Endothelial cell of umbilical vein (primary cell): ENCODE data around the gene PALD1. TPM values are rescaled to one million over a fixed set of nuclear protein-coding genes. Genes with fewer than 3 reads are reported as not detected.

Experiments used
- BruUV-seq: library from RNA; stranded (reverse); fragments of 400-500 nt; replicated peaks from 2 replicates; lab custom pipeline; 2021; lab: Mats Ljungman, UMichigan
- CTCF ChIA-PET: fragments of 300-600, 350-600 bp; sonication (Branson Sonifier 250); formaldehyde crosslinking; loops from one replicate; lab custom pipeline; 2021; ENCODE audit warnings: antibody characterized with exemption, inconsistent platforms; lab: Charles Lee
- POLR2A ChIA-PET: fragments of 300-600, 350-600 bp; sonication (Branson Sonifier 250); formaldehyde crosslinking; loops from one replicate; lab custom pipeline; 2021; ENCODE audit warnings: antibody characterized with exemption, inconsistent platforms; lab: Charles Lee
- DNase-seq: peaks from one replicate; pipeline ENCODE4 v3.0.0-alpha.2; 2011; ENCODE audit warnings: low read depth, low spot score
- FAIRE-seq: peaks from 2 replicates; lab custom pipeline; 2011; peaks lifted over from hg19 to GRCh38; lab: Jason Lieb, UNC
- H2AFZ ChIP-seq: 2 replicates; pipeline ENCODE4 v1.6.0; 2012; ENCODE audit warnings: low read depth, low read length, control low read depth, inconsistent platforms
- H3K27ac ChIP-seq: 2 replicates; pipeline ENCODE4 v1.5.1; 2011; ENCODE audit warnings: low read depth, mild to moderate bottlenecking, control low read depth, low read length, moderate library complexity; ENCODE audit not compliant: insufficient read depth
- H3K27me3 ChIP-seq, 2 experiments: 2 replicates each; pipeline versions ENCODE4 v1.6.0 to v1.6.1; 2011; ENCODE audit warnings: low read length in 2 of 2, mixed read lengths in 1 of 2; ENCODE audit not compliant: control insufficient read depth in 2 of 2, insufficient read depth in 2 of 2
- H3K36me3 ChIP-seq, 2 experiments: 2 replicates in 1 of 2; 3 replicates in 1 of 2; pipeline ENCODE4 v1.5.1; 2011; ENCODE audit warnings: low read length in 2 of 2, mild to moderate bottlenecking in 1 of 2, moderate library complexity in 1 of 2; ENCODE audit not compliant: control insufficient read depth in 2 of 2, insufficient read depth in 2 of 2; ENCODE audit errors: extremely low read depth in 1 of 2
- H3K4me1 ChIP-seq: 3 replicates; pipeline ENCODE4 v1.5.1; 2011; ENCODE audit warnings: mild to moderate bottlenecking, low read length; ENCODE audit not compliant: control insufficient read depth, insufficient read depth; ENCODE audit errors: extremely low read depth
- H3K4me2 ChIP-seq: 2 replicates; pipeline ENCODE4 v1.6.1; 2011; ENCODE audit warnings: low read length, control low read depth, mixed read lengths; ENCODE audit not compliant: insufficient read depth
- H3K4me3 ChIP-seq, 3 experiments: fragments of 200-600 bp in 1 of 3; sonication (generic), shearing (Covaris generic) in 1 of 3; replicated peaks in 1 of 3; 2 replicates each; pipeline ENCODE4 v1.5.1; 2011 to 2016; ENCODE audit warnings: control low read depth in 3 of 3, low read length in 3 of 3, mild to moderate bottlenecking in 2 of 3, inconsistent platforms in 1 of 3, low read depth in 1 of 3, moderate library complexity in 1 of 3; ENCODE audit not compliant: insufficient read depth in 1 of 3
- H3K79me2 ChIP-seq: 2 replicates; pipeline ENCODE4 v1.6.0; 2012; ENCODE audit warnings: low read length, inconsistent platforms; ENCODE audit not compliant: control insufficient read depth, insufficient read depth
- H3K9ac ChIP-seq: replicated peaks from 2 replicates; pipeline ENCODE3; 2011; ENCODE audit warnings: low read length, control low read depth; ENCODE audit not compliant: insufficient read depth; ENCODE audit errors: extremely low read depth
- H3K9me1 ChIP-seq: replicated peaks from 3 replicates; pipeline ENCODE4 v1.6.0; 2011; ENCODE audit warnings: mild to moderate bottlenecking, low read length; ENCODE audit not compliant: control insufficient read depth, insufficient read depth; ENCODE audit errors: extremely low read depth
- H3K9me3 ChIP-seq: replicated peaks from 2 replicates; pipeline ENCODE4 v1.5.1; 2012; ENCODE audit warnings: low read length, inconsistent platforms; ENCODE audit not compliant: control insufficient read depth, insufficient read depth
- H4K20me1 ChIP-seq: replicated peaks from 2 replicates; pipeline ENCODE3; 2011; ENCODE audit warnings: mild to moderate bottlenecking, low read length; ENCODE audit not compliant: control insufficient read depth, insufficient read depth; ENCODE audit errors: extremely low read depth
- EZH2 ChIP-seq: IDR thresholded peaks from 2 replicates; pipeline ENCODE4 v1.6.1; 2012; ENCODE audit warnings: borderline replicate concordance, low read depth, mild to moderate bottlenecking, moderate library complexity, low read length, inconsistent platforms; ENCODE audit not compliant: severe bottlenecking
- FOS ChIP-seq: IDR thresholded peaks from 2 replicates; pipeline ENCODE4 v1.6.1; 2011; ENCODE audit warnings: mild to moderate bottlenecking, low read length, moderate library complexity, borderline replicate concordance; ENCODE audit not compliant: insufficient read depth
- GATA2 ChIP-seq: IDR thresholded peaks from 2 replicates; pipeline ENCODE4 v1.7.0; 2011; ENCODE audit warnings: low read depth, mild to moderate bottlenecking, moderate library complexity, mixed read lengths, low read length; ENCODE audit not compliant: insufficient read length, insufficient read depth
- JUN ChIP-seq: IDR thresholded peaks from 2 replicates; pipeline ENCODE4 v1.6.1; 2011; ENCODE audit warnings: borderline replicate concordance, low read depth; ENCODE audit not compliant: insufficient read length, insufficient read depth
- MYC ChIP-seq: IDR thresholded peaks from one replicate; pipeline ENCODE4 v1.6.1; 2011; ENCODE audit warnings: mild to moderate bottlenecking, low read depth, low read length
- POLR2A ChIP-seq: IDR thresholded peaks from 2 replicates; pipeline ENCODE4 v1.6.1; 2012; ENCODE audit warnings: low read depth, mild to moderate bottlenecking, control low read depth, low read length
- POLR2AphosphoS5 ChIP-seq: IDR thresholded peaks from 2 replicates; pipeline ENCODE4 v1.6.1; 2012; ENCODE audit warnings: low read depth, mild to moderate bottlenecking, control low read depth, low read length, moderate library complexity; ENCODE audit not compliant: insufficient read depth
- dilution Hi-C: fragments of 300-500 bp; cut with MboI; formaldehyde crosslinking; loops from one replicate; pipeline ENCODE4 v1.15.0; 2019; ENCODE audit warnings: low sequenced_read_pairs; ENCODE audit not compliant: extremely low pct_ligation_motif_present
- intact Hi-C: fragments of 100-400 bp; cut with micrococcal nuclease; formaldehyde crosslinking; loops from one replicate; pipeline ENCODE4 v1.10.0; 2022
- polyA plus RNA-seq, 4 experiments: library from polyadenylated mRNA; depleted of rRNA in 3 of 4; stranded (reverse) in 3 of 4; unstranded in 1 of 4; fragments of >200 nt; gene quantifications; 2 replicates each; pipeline versions ENCODE4 v1.2.1 to v1.2.3, GENCODE V29; 2011 to 2012; ENCODE audit warnings: missing spikeins in 1 of 4
- total RNA-seq: library from RNA; stranded (reverse); gene quantifications from 2 replicates; pipeline ENCODE4 v1.2.3, GENCODE V29; 2021
- TF ChIP-seq, protein P1 (sequence below), 2 donors: IDR thresholded peaks; 1 replicate in 1 of 2; 2 replicates in 1 of 2; pipeline ENCODE4 v1.5.1; 2011; ENCODE audit warnings: low read length in 2 of 2, mild to moderate bottlenecking in 2 of 2, moderate library complexity in 2 of 2, control low read depth in 1 of 2, inconsistent platforms in 1 of 2, low read depth in 1 of 2; ENCODE audit not compliant: insufficient read depth in 1 of 2; ENCODE audit errors: extremely low read depth in 1 of 2
- TF ChIP-seq, protein P2 (sequence below): IDR thresholded peaks from 2 replicates; pipeline ENCODE4 v1.6.1; 2011; ENCODE audit not compliant: insufficient read depth, insufficient read length

The PALD1 gene
- total and polyA plus RNA-seq, 2 donors (not counting 3 experiments of a cell fraction or from before 2014, with no cell fraction given): 16.6 to 73.3 TPM

DNA sequence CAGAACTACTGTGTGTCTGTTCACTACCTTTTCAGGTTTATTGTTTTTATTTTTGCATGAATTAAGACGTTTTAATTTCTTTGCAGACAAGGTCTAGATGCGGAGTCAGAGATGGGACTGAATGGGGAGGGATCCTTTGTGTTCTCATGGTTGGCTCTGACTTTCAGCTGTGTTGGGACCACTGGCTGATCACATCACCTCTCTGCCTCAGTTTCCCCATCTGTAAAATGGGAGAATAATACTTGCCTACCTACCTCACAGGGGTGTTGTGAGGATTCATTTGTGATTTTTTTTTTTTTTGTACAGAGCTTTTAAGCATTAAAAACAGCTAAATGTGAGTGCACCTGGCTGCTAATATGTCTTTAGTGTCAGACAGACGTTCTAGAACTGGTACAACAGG is 89.5 kb downstream of the PALD1 start:
- Histone ChIP-seq H3K27me3 (no peaks in the 10 kb centered on the region), H3K27ac (no peak overlapping the region), H4K20me1 (no peaks in the 10 kb centered on the region), H3K9me1 (no peaks in the 10 kb centered on the region), H3K9ac (no peak overlapping the region), H3K4me1 (no peaks in the 10 kb centered on the region), H3K79me2 (no peaks in the 10 kb centered on the region), H3K9me3 (no peaks in the 10 kb centered on the region), H3K4me2 (no peak overlapping the region), H3K4me3 (no peak overlapping the region), H2AFZ (no peak overlapping the region), H3K36me3 (no peaks in the 10 kb centered on the region)
- dilution Hi-C loops: no loop called here
- DNase-seq (no peak), FAIRE-seq (no peak)
- TF ChIP-seq GATA2 (no peak), MYC (no peak), EZH2 (no peak), JUN (no peak), FOS (no peak), POLR2A (no peak), POLR2AphosphoS5 (no peak)
- TF ChIP-seq, protein P1, sequence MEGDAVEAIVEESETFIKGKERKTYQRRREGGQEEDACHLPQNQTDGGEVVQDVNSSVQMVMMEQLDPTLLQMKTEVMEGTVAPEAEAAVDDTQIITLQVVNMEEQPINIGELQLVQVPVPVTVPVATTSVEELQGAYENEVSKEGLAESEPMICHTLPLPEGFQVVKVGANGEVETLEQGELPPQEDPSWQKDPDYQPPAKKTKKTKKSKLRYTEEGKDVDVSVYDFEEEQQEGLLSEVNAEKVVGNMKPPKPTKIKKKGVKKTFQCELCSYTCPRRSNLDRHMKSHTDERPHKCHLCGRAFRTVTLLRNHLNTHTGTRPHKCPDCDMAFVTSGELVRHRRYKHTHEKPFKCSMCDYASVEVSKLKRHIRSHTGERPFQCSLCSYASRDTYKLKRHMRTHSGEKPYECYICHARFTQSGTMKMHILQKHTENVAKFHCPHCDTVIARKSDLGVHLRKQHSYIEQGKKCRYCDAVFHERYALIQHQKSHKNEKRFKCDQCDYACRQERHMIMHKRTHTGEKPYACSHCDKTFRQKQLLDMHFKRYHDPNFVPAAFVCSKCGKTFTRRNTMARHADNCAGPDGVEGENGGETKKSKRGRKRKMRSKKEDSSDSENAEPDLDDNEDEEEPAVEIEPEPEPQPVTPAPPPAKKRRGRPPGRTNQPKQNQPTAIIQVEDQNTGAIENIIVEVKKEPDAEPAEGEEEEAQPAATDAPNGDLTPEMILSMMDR (IDR thresholded peaks at IDR 0.05; ENCODE audit: extremely low read depth in 1 of 2, insufficient read depth in 1 of 2, low read depth in 1 of 2, low read length in 2 of 2): no peak
- TF ChIP-seq, protein P2, sequence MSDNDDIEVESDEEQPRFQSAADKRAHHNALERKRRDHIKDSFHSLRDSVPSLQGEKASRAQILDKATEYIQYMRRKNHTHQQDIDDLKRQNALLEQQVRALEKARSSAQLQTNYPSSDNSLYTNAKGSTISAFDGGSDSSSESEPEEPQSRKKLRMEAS: no peak
- no TSS peak for BruUV-seq
- POLR2A ChIA-PET: no interaction called here
- CTCF ChIA-PET: interaction anchor here (0.6 kb wide), 1 partner anchor 200 kb away, joined by 3 read pairs; no protein-coding TSS in a partner anchor
- intact Hi-C loops: no loop called here
